ENCODE results near the gene LRG1.

DNA sequence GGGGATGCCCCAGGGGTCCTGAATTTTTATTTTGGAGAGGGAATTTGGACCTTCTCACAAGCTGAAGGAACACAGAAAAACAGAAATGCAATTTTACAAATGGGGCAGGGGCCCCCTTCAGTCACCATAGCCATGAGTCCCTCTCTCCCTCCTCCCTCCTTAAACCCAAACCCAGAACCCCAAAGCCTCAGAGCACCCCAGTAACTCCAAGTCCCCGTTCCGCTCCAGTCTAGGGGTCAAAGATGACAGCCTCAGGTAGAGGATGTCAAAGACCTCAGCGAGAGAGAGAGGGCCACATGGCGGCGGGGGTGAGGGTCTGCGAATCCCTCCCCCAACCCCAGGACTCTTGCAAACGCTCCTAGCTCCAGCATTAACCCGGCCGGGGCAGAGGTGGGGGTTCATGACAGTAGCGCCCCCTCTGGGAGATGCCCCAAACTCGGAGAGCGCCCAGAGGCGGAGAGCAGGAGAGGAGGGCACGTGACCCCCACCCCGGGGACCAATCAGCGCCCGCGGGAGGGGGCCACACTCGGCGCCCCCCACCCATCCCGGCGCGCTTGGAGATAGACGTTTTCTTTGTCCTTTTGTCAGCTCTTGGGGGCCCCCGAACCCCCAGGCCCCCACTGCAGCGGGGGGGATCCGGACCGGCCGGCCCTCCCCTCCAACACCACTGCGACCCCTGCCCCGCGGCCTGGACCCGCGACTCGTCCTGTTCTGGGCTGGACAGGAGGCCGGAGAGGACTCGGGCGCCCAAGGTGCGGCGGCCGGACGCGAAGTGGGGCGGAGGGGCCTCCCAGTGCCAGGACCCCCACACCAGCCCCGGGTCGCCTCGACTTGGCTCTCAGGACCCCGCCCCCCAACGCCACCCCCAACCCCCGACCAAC, 40.4 kb upstream of the LRG1 start:
- TF ChIP-seq ISL1 (CRISPR knock-in tag; IDR thresholded peaks at IDR 0.05) (no peak), ESRRG (CRISPR knock-in tag; IDR thresholded peaks at IDR 0.05) (no peak), SNAI2 (CRISPR knock-in tag; IDR thresholded peaks at IDR 0.05) (no peak), ZNF70 (CRISPR knock-in tag; IDR thresholded peaks at IDR 0.05) (no peak), TCF4 (CRISPR knock-in tag; IDR thresholded peaks at IDR 0.05; ENCODE audit: borderline replicate concordance) (no peak)
